AG09309 (cell line): ENCODE measurements around the gene FARP1.

Source experiments
- DNase-seq: peaks from one replicate; pipeline ENCODE4 v3.0.0-alpha.2; 2010; ENCODE audit warnings: low read depth
- H3K4me3 ChIP-seq: 2 replicates; pipeline ENCODE4 v1.5.1; 2011; ENCODE audit warnings: mild to moderate bottlenecking, low read depth, low read length, moderate library complexity; ENCODE audit not compliant: control insufficient read depth
- CTCF ChIP-seq: IDR thresholded peaks from 2 replicates; pipeline ENCODE4 v1.5.1; 2011; ENCODE audit warnings: mild to moderate bottlenecking, low read depth, low read length, inconsistent platforms; ENCODE audit not compliant: insufficient read depth, control insufficient read depth; ENCODE audit errors: missing control alignments

FARP1 gene

GRCh38 chr13:98217597-98217996, 74.7 kb downstream of the FARP1 start:
- no peak for TF ChIP-seq CTCF
- DNase-seq = no peak
- H3K4me3 ChIP-seq = no peak overlapping the region

GRCh38 chr13:98219685-98220084, 76.8 kb downstream of the FARP1 start:
- H3K4me3 ChIP-seq = no peak overlapping the region
- TF ChIP-seq CTCF = no peak
- DNase-seq = no peak

GRCh38 chr13:98220271-98220791, 77.4 kb downstream of the FARP1 start:
- TF ChIP-seq CTCF = no peak
- no peak overlapping the region for H3K4me3 ChIP-seq
- no peak for DNase-seq

- no peak for DNase-seq
- H3K4me3 ChIP-seq = no peak overlapping the region
- TF ChIP-seq CTCF = no peak
Measured at GRCh38 chr13:98221234-98221633, 78.3 kb downstream of the FARP1 start.

GRCh38 chr13:98222081-98222554, 79.2 kb downstream of the FARP1 start:
- no peak overlapping the region for H3K4me3 ChIP-seq
- TF ChIP-seq CTCF = no peak
- no peak for DNase-seq

- no peak overlapping the region for H3K4me3 ChIP-seq
- DNase-seq = no peak
- TF ChIP-seq CTCF = no peak
Measured at GRCh38 chr13:98222816-98223215, 79.9 kb downstream of the FARP1 start.

GRCh38 chr13:98223741-98224140, 80.8 kb downstream of the FARP1 start:
- TF ChIP-seq CTCF = no peak
- no peak overlapping the region for H3K4me3 ChIP-seq
- DNase-seq = no peak
